ENCODE results near the gene RNASEH2A. TPM values are rescaled to one million over a fixed set of nuclear protein-coding genes. Genes with fewer than 3 reads are reported as not detected.

Gene RNASEH2A
- total and polyA plus RNA-seq, 2 of the 13 experiments (the other 11 are each of a cell fraction or from before 2014, with no cell fraction given), result 25.1 to 35.8 TPM

DNA sequence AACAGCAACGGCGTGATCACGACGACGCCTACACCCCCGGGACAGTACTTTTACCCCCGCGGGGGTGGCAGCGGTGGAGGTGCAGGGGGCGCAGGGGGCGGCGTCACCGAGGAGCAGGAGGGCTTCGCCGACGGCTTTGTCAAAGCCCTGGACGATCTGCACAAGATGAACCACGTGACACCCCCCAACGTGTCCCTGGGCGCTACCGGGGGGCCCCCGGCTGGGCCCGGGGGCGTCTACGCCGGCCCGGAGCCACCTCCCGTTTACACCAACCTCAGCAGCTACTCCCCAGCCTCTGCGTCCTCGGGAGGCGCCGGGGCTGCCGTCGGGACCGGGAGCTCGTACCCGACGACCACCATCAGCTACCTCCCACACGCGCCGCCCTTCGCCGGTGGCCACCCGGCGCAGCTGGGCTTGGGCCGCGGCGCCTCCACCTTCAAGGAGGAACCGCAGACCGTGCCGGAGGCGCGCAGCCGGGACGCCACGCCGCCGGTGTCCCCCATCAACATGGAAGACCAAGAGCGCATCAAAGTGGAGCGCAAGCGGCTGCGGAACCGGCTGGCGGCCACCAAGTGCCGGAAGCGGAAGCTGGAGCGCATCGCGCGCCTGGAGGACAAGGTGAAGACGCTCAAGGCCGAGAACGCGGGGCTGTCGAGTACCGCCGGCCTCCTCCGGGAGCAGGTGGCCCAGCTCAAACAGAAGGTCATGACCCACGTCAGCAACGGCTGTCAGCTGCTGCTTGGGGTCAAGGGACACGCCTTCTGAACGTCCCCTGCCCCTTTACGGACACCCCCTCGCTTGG, 14.1 kb upstream of the RNASEH2A start (continued):
- TF ChIP-seq ZFP90 (CRISPR knock-in tag; IDR thresholded peaks at IDR 0.05; ENCODE audit: borderline replicate concordance) (peak; percentile 56), TRIM24 (CRISPR knock-in tag; IDR thresholded peaks at IDR 0.05) (no peak), PAF1 (CRISPR knock-in tag; IDR thresholded peaks at IDR 0.05) (no peak), PRMT3 (CRISPR knock-in tag; IDR thresholded peaks at IDR 0.05; ENCODE audit: borderline replicate concordance, low read depth) (0 out of 2 replicates have a peak, but pooled peaks have one; percentile 34), ZNF383 (CRISPR knock-in tag; IDR thresholded peaks at IDR 0.05; ENCODE audit: borderline replicate concordance) (no peak), ZNF670 (CRISPR knock-in tag; IDR thresholded peaks at IDR 0.05; ENCODE audit: borderline replicate concordance) (no peak), ZNF12 (CRISPR knock-in tag; IDR thresholded peaks at IDR 0.05) (no peak), SIX4 (CRISPR knock-in tag; IDR thresholded peaks at IDR 0.05) (no peak), NRL (CRISPR knock-in tag; IDR thresholded peaks at IDR 0.05; ENCODE audit: borderline replicate concordance) (peak; percentile 90), NFE2L1 (CRISPR knock-in tag; IDR thresholded peaks at IDR 0.05; ENCODE audit: borderline replicate concordance) (no peak), HOXA5 (CRISPR knock-in tag; IDR thresholded peaks at IDR 0.05) (0 out of 2 replicates have a peak, but pooled peaks have one; percentile 6), ZNF615 (CRISPR knock-in tag; IDR thresholded peaks at IDR 0.05; ENCODE audit: borderline replicate concordance) (no peak), ATF7-NPFF (CRISPR knock-in tag; IDR thresholded peaks at IDR 0.05; ENCODE audit: low read depth) (peak; percentile 86), EZH2 (conservative IDR thresholded peaks at IDR 0.05; ENCODE audit: low read depth, low read length) (no peak), ZNF101 (CRISPR knock-in tag; IDR thresholded peaks at IDR 0.05; ENCODE audit: borderline replicate concordance, low read depth) (no peak), SRF (IDR thresholded peaks at IDR 0.05; ENCODE audit: low read depth, low read length) (no peak), ZNF782 (CRISPR knock-in tag; IDR thresholded peaks at IDR 0.05; ENCODE audit: borderline replicate concordance) (peak; percentile 61; the same call in 1 of the 2 replicates), RBAK (CRISPR knock-in tag; IDR thresholded peaks at IDR 0.05) (no peak)
- TF ChIP-seq, protein P1, sequence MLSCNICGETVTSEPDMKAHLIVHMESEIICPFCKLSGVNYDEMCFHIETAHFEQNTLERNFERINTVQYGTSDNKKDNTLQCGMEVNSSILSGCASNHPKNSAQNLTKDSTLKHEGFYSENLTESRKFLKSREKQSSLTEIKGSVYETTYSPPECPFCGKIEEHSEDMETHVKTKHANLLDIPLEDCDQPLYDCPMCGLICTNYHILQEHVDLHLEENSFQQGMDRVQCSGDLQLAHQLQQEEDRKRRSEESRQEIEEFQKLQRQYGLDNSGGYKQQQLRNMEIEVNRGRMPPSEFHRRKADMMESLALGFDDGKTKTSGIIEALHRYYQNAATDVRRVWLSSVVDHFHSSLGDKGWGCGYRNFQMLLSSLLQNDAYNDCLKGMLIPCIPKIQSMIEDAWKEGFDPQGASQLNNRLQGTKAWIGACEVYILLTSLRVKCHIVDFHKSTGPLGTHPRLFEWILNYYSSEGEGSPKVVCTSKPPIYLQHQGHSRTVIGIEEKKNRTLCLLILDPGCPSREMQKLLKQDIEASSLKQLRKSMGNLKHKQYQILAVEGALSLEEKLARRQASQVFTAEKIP (CRISPR knock-in tag; IDR thresholded peaks at IDR 0.05; ENCODE audit: borderline replicate concordance), result no peak
- TF ChIP-seq, protein P2, sequence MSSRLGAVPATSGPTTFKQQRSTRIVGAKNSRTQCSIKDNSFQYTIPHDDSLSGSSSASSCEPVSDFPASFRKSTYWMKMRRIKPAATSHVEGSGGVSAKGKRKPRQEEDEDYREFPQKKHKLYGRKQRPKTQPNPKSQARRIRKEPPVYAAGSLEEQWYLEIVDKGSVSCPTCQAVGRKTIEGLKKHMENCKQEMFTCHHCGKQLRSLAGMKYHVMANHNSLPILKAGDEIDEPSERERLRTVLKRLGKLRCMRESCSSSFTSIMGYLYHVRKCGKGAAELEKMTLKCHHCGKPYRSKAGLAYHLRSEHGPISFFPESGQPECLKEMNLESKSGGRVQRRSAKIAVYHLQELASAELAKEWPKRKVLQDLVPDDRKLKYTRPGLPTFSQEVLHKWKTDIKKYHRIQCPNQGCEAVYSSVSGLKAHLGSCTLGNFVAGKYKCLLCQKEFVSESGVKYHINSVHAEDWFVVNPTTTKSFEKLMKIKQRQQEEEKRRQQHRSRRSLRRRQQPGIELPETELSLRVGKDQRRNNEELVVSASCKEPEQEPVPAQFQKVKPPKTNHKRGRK (CRISPR knock-in tag; IDR thresholded peaks at IDR 0.05), result no peak
- TF ChIP-seq, protein P3, sequence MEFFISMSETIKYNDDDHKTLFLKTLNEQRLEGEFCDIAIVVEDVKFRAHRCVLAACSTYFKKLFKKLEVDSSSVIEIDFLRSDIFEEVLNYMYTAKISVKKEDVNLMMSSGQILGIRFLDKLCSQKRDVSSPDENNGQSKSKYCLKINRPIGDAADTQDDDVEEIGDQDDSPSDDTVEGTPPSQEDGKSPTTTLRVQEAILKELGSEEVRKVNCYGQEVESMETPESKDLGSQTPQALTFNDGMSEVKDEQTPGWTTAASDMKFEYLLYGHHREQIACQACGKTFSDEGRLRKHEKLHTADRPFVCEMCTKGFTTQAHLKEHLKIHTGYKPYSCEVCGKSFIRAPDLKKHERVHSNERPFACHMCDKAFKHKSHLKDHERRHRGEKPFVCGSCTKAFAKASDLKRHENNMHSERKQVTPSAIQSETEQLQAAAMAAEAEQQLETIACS (CRISPR knock-in tag; IDR thresholded peaks at IDR 0.05), result 0 out of 2 replicates have a peak, but pooled peaks have one; percentile 19
- TF ChIP-seq, protein P4, sequence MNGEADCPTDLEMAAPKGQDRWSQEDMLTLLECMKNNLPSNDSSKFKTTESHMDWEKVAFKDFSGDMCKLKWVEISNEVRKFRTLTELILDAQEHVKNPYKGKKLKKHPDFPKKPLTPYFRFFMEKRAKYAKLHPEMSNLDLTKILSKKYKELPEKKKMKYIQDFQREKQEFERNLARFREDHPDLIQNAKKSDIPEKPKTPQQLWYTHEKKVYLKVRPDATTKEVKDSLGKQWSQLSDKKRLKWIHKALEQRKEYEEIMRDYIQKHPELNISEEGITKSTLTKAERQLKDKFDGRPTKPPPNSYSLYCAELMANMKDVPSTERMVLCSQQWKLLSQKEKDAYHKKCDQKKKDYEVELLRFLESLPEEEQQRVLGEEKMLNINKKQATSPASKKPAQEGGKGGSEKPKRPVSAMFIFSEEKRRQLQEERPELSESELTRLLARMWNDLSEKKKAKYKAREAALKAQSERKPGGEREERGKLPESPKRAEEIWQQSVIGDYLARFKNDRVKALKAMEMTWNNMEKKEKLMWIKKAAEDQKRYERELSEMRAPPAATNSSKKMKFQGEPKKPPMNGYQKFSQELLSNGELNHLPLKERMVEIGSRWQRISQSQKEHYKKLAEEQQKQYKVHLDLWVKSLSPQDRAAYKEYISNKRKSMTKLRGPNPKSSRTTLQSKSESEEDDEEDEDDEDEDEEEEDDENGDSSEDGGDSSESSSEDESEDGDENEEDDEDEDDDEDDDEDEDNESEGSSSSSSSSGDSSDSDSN (CRISPR knock-in tag; IDR thresholded peaks at IDR 0.05), result peak; percentile 35; the same call in 1 of the 2 replicates
